ENCODE measurements around the gene ALCAM.

DNA sequence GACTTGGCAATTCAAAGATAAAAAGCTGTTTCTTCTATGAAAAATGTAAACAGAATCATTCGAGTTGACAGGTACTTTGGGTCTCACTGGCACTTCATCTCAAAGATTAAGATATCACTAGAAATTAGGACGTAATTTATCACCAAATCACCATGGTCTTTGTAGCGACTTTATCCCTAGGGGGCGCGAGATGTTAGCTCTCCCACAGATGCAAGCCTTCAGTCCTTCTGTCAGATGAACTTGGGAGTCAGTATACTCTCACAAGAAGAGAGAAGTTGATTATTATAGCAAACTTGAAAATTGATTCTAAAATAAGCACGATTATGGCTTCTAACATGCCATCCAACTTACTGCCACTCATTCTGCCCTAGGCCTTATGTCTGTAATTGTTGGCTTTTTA, 150.3 kb downstream of the ALCAM start:
- TF ChIP-seq EZH2 (IDR thresholded peaks at IDR 0.05): no peak
- TF ChIP-seq POLR2AphosphoS5 (IDR thresholded peaks at IDR 0.05; ENCODE audit: borderline replicate concordance, low read depth, low read length): no peak

All from SK-N-MC (cell line).